Left lung (tissue), 10 donors: Measurements from ENCODE around the gene CCDC197. TPM values are rescaled to one million over a fixed set of nuclear protein-coding genes. Genes with fewer than 3 reads are reported as not detected.

Experiments
- ATAC-seq: fragments of 200-7000 bp; cut with Tn5 transposase; one replicate; pipeline ENCODE4 v1.9.1; 2020; ENCODE audit warnings: moderate library complexity
- DNase-seq, 4 donors: peaks; one replicate each; pipeline ENCODE4 v3.0.0-alpha.2; 2013 to 2020
- H3K27ac ChIP-seq, 2 donors: fragments of 200-600 bp; sonication (generic) in 1 of 2; one replicate each; pipeline versions ENCODE4 v1.5.0 to v1.8.0; 2020 to 2021
- H3K27me3 ChIP-seq, 2 donors: fragments of 200-600 bp; sonication (generic) in 1 of 2; one replicate each; pipeline versions ENCODE4 v1.5.0 to v1.8.0; 2020 to 2021
- H3K36me3 ChIP-seq, 2 donors: fragments of 200-600 bp; sonication (generic) in 1 of 2; one replicate each; pipeline versions ENCODE4 v1.5.0 to v1.8.0; 2020 to 2021
- H3K4me1 ChIP-seq, 2 donors: fragments of 200-600 bp; one replicate each; pipeline ENCODE4 v1.8.0; 2021
- H3K4me3 ChIP-seq, 2 donors: fragments of 200-600 bp; sonication (generic) in 1 of 2; one replicate each; pipeline versions ENCODE4 v1.5.0 to v1.8.0; 2020 to 2021; ENCODE audit warnings: mild to moderate bottlenecking in 1 of 2
- H3K9me3 ChIP-seq, 2 donors: fragments of 200-600 bp; sonication (generic) in 1 of 2; one replicate each; pipeline versions ENCODE4 v1.5.0 to v1.8.0; 2020 to 2021
- CTCF ChIP-seq, 2 donors: fragments of 200-600 bp; sonication (generic) in 1 of 2; IDR thresholded peaks; one replicate each; pipeline versions ENCODE4 v1.5.0 to v1.8.0; 2021; ENCODE audit warnings: antibody characterized with exemption in 2 of 2
- intact Hi-C, 2 donors: fragments of 100-400 bp; cut with DNase I; formaldehyde crosslinking; loops; one replicate each; pipeline versions ENCODE4 v1.11.2 to v1.14.2; 2022
- polyA plus RNA-seq, 6 donors: library from polyadenylated mRNA; unstranded; fragments of 120-200 nt; gene quantifications; one replicate each; pipeline ENCODE4 v1.2.1, GENCODE V29; 2013; ENCODE audit not compliant: insufficient read length in 6 of 6
- total RNA-seq, 2 donors: library from RNA; stranded (reverse); fragmentation: NEBNext Ultra II Directional; extraction: Animal tissue kit (Norgen Biotek cat#: 25700); gene quantifications; one replicate each; pipeline ENCODE4 v1.2.1, GENCODE V29; 2021
- donor health status: DM: no; HTN: yes; CAD: no.
- donor health status: DM: no; HTN: no; CAD: no.

The CCDC197 gene
- total and polyA plus RNA-seq, 8 donors: not detected

- ATAC-seq: no peak
- Histone ChIP-seq H3K27me3 (no peaks in the 10 kb centered on the region), H3K27ac (no peak overlapping the region), H3K9me3 (no peaks in the 10 kb centered on the region), H3K4me1 (peaks cover 5 to 23% of the 10 kb centered on the region in 2 donors), H3K36me3 (no peaks in the 10 kb centered on the region), H3K4me3 (no peak overlapping the region)
- no peak for TF ChIP-seq CTCF (IDR thresholded peaks at IDR 0.05)
- intact Hi-C loops: no loop called here
- DNase-seq: no peak
Observed at GRCh38 chr14:94029265-94029664, 32.2 kb downstream of the CCDC197 start.

GRCh38 chr14:94029671-94030203 is 32.6 kb downstream of the CCDC197 start:
- intact Hi-C loops: loop anchor here in 1 of 2 donors (5.0 kb wide), 1 partner anchor 108 kb away; no protein-coding TSS in a partner anchor
- Histone ChIP-seq H3K36me3 (no peaks in the 10 kb centered on the region), H3K4me3 (no peak overlapping the region), H3K27me3 (no peaks in the 10 kb centered on the region), H3K4me1 (peaks cover 5 to 23% of the 10 kb centered on the region in 2 donors), H3K9me3 (no peaks in the 10 kb centered on the region), H3K27ac (no peak overlapping the region)
- DNase-seq (no peak), ATAC-seq (no peak)
- no peak for TF ChIP-seq CTCF (IDR thresholded peaks at IDR 0.05)

- ATAC-seq: no peak
- TF ChIP-seq CTCF (IDR thresholded peaks at IDR 0.05): no peak
- intact Hi-C loops: loop anchor here in 1 of 2 donors (5.0 kb wide), 1 partner anchor 107 kb away; no protein-coding TSS in a partner anchor
Observed at GRCh38 chr14:94030571-94030970, 33.5 kb downstream of the CCDC197 start.

GRCh38 chr14:94031161-94031882 is 34.2 kb downstream of the CCDC197 start:
- no peak for ATAC-seq
- intact Hi-C loops: loop anchor here in 1 of 2 donors (5.0 kb wide), 1 partner anchor 106 kb away; no protein-coding TSS in a partner anchor
- Histone ChIP-seq H3K27me3 (no peaks in the 10 kb centered on the region), H3K36me3 (no peaks in the 10 kb centered on the region), H3K4me1 (peaks cover 5 to 16% of the 10 kb centered on the region in 2 donors), H3K27ac (no peak overlapping the region), H3K4me3 (no peak overlapping the region), H3K9me3 (no peaks in the 10 kb centered on the region)
- TF ChIP-seq CTCF (IDR thresholded peaks at IDR 0.05): no peak
- no peak for DNase-seq

More at GRCh38 chr14:94030571-94030970, 33.5 kb downstream of the CCDC197 start:
- Histone ChIP-seq H3K9me3 (no peaks in the 10 kb centered on the region), H3K4me3 (no peak overlapping the region), H3K4me1 (peaks cover 5 to 21% of the 10 kb centered on the region in 2 donors), H3K36me3 (no peaks in the 10 kb centered on the region), H3K27ac (no peak overlapping the region), H3K27me3 (no peaks in the 10 kb centered on the region)
- DNase-seq: no peak

GRCh38 chr14:94031883-94032279 is 34.8 kb downstream of the CCDC197 start:
- intact Hi-C loops: loop anchor here in 1 of 2 donors (5.0 kb wide), 1 partner anchor 105 kb away; no protein-coding TSS in a partner anchor
- H3K9me3 ChIP-seq: no peaks in the 10 kb centered on the region
- H3K4me1 ChIP-seq: peaks cover 2 to 12% of the 10 kb centered on the region in 2 donors
- TF ChIP-seq CTCF (IDR thresholded peaks at IDR 0.05): no peak
- no peaks in the 10 kb centered on the region for H3K27me3 ChIP-seq
- DNase-seq: no peak
- no peak overlapping the region for H3K4me3 ChIP-seq
- ATAC-seq: no peak
- no peaks in the 10 kb centered on the region for H3K36me3 ChIP-seq
- no peak overlapping the region for H3K27ac ChIP-seq
